NCI-H128 (cell line): Measurements from ENCODE around the gene RPL36A.

Experiments
- DNase-seq: peaks from one replicate; lab custom pipeline; 2025; ENCODE audit not compliant: unreplicated experiment; lab: John Stamatoyannopoulos, UW

Gene RPL36A

GRCh38 chrX:101390664-101391525 is at the start of gene RPL36A:
Gene RPL36A, plus strand, starts transcription at chrX:101391011. Its CDS starts 33 bp downstream, at chrX:101391044.
- DNase-seq, result peak; percentile 80

- DNase-seq, result no peak
Measured at GRCh38 chrX:101347859-101348451, 42.9 kb upstream of the RPL36A start.

DNA sequence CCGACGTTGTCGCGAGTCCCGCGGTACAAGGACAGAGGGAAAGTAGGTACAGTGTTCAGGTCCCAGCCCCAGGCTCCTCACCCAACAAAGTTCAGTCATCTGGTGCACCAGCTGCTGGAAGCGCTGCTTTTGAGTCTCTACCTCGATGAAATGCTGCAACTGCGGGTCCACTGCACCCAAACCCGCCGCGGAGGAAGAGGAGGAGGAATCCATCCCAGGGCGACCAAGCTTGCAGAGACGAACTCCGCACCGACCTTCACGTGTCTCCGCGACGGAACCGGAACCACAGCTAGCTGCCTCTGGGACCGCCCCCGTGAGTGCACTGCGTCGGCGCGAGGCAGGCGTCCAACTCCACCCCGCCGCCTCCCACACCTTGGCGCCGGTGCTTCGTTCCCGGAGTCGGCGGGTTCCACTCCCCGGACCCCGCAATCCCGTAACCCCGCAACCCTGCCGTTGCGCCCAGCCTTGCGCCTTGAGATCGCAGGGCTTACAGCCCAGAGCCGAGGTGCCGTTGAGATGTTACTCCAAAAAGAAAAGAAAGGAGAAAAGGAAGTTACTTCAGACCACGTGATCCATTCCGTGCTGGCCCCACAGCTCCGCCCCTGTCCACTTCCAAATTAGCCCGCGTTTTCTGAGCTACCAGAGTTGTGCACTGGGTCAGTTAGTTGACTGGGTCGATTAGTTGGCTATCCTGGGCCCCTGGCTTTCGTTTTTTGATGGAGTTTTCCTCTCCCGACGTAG is 42.2 kb upstream of the RPL36A start, which contains the start of gene TIMM8A:
Gene TIMM8A (minus strand): TSS at position 291 of the 741 bp plus-strand sequence. CDS start 78 bp downstream, at position 213.
- DNase-seq, result peak; percentile 63

- DNase-seq, result no peak
Measured at GRCh38 chrX:101349193-101349562, 41.6 kb upstream of the RPL36A start.

DNA sequence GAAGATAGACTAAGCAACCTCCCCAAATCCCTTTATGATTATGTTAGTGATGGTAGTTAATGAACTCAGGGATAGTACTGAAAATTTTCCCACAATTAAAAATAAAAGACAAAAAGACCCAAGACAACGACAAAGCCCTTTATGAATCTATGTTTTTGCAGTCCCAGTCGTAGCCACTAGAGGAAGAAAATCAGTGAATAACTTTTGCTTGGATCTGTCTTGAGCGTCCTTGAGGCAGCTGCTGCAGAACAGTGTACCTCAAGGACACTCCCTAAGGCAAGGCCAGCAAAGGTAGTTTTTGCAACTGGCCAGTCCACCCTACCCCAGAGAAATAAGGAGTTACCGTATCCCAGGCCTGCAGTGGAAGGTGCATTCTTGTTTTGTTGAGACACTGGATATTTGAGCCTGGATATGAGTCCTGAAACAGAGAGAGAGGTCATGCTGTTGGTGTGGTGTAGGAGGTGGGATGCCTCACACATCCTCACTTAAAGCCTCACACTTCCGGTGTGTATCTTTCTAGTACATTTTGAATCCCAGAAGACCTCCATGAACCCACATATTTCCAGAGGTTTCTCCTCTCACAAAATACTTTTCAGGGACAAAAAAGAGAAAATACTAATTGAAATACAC is 33.5 kb upstream of the RPL36A start:
- no peak for DNase-seq

GRCh38 chrX:101359966-101360365 is 30.8 kb upstream of the RPL36A start:
- DNase-seq, result no peak

DNA sequence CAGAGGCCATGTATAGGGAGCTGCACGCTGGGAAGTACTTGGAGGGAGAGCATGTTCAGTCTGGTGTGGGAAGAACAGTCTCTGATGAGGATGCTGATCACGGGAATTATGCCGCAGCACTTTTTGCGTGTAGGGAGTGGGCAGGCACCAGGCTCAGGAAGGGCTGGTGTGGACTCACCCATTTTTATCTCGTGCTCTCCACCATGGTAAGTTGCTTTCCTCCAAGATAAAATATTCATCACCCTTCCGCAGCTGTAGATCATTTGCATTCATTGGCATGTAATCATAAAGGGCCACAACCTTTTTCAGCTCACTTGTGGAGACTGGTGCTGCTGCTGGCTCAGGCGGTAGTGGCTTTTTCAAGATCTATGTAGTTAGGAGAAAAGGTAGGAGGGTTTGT is 30.4 kb upstream of the RPL36A start:
- no peak for DNase-seq

- no peak for DNase-seq
Measured at GRCh38 chrX:101362116-101362515, 28.7 kb upstream of the RPL36A start.

DNA sequence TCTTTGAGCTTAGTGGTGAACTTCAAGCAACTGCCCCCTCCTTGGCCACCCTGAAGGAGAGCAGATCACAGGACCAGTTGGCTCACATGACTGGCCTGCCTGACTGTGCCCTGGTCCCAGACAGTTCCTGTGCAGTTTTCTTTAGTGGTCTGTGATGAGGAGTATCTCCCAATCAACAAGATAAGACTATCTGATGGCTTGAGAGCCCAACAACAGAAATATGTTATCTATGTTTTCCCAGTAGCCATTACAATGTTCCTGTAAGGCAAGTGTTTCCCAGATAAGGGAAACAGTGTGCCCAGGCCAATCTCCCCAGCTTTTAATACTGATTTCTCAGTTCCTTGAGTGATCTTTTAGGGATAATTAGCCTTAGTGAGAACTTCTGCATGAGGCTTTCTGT is 28.1 kb upstream of the RPL36A start:
- DNase-seq, result no peak

DNA sequence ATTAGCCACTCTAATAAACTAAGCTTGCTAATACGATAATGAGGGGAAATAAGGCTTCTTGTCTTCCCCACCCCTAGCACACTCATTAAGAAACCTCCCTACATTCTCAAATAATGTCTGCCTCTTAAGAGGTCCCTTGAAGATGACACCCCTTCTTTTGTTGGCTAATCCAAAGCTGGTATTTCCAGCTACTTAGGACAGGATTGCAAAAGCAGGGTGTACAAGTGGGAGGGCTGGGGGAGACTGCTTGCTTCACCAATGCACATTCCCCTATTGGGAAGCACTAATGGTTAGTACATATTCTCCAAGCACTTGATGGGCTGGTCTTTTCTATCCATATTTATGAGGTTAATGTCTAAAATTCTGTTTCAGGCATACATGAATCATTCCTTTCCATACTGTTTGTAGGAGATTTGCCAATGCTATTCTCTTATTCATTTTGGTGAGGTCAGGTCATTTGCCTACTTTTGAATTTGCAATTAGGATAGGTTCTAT is 25.5 kb upstream of the RPL36A start:
- no peak for DNase-seq

- DNase-seq, result no peak
Measured at GRCh38 chrX:101368800-101369199, 22.0 kb upstream of the RPL36A start.

- no peak for DNase-seq
Measured at GRCh38 chrX:101369687-101370086, 21.1 kb upstream of the RPL36A start.

GRCh38 chrX:101370888-101371504 is 19.8 kb upstream of the RPL36A start:
- DNase-seq, result no peak

DNA sequence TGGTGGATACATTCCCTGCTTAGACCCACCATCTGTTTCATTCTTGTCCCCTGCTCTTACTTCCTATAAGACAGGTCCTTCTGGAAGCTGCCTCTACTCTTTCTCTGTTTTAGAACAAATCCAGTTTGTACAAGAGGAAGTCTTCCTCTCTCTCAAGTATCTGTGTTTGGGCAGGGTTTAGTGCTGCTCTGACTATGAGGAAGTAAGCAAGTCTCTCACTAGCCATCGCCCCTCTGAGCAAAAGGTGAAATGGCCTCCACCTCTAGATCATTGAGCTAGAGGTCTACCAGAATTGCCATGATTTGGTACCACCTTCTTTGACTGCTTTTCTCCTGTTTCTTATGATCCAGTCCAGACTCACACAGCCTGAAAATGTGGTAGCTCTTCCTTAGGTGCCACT is 13.3 kb upstream of the RPL36A start:
- DNase-seq, result no peak

DNA sequence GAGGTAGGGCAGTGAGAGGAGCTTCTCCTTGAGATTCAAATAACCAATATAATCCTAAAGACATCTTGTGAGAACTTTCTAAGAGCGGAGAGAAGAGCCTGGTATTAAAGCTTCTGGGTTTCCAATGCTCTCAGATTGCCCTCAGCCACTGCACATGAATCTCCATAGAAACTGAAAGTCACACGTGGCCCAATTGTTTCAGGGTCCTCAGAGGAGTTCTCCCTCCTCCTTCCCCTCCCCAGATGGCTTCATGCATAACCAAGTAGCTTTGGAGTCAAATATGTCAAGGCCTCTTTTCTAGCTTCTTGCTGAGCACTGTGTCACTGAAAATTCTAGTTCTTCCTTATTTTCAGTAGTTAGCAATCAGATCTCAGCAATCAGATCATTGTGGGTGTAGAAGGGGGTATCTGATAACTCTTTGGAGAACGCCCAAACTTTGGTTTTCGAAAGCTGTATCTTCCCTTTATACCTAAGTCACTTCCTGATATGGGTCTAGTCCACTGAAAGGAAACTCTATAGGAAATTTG is 7.1 kb upstream of the RPL36A start:
- no peak for DNase-seq

GRCh38 chrX:101385026-101385684 is 5.7 kb upstream of the RPL36A start:
- no peak for DNase-seq

GRCh38 chrX:101385795-101386541 is 4.8 kb upstream of the RPL36A start, which contains the start of gene BTK:
Gene BTK, minus strand, starts transcription at chrX:101386191. Its CDS starts 10,907 bp downstream, at chrX:101375284.
- DNase-seq, result no peak

- DNase-seq, result no peak
Measured at GRCh38 chrX:101386542-101386885, 4.3 kb upstream of the RPL36A start.

DNA sequence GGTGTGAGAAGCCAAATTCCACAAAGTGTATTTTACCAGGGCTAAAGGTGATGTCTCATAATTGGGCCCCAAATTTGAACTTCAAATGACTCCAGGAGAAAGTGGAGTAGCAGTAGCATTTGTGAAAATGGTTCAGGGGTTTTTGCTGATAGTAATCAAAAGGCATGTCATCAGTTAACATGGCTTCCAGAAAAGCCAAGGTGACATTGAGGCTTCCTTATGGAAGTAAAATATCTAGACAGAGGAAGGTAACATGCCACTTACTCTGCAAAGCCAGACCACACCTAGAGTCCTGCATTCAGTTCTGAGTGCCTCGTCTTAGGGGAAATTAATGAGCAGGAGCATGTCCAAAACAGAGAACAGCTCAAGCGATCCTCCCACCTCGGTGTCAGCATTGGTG is 2.2 kb upstream of the RPL36A start:
- no peak for DNase-seq
